GM18526 (cell line): ENCODE results near the gene SH3BGR.

Experiments used
- POLR2A ChIP-seq: IDR thresholded peaks from 3 replicates; pipeline ENCODE4 v1.6.1; 2011; ENCODE audit not compliant: insufficient read length; ENCODE audit errors: extremely low read depth

SH3BGR gene

DNA sequence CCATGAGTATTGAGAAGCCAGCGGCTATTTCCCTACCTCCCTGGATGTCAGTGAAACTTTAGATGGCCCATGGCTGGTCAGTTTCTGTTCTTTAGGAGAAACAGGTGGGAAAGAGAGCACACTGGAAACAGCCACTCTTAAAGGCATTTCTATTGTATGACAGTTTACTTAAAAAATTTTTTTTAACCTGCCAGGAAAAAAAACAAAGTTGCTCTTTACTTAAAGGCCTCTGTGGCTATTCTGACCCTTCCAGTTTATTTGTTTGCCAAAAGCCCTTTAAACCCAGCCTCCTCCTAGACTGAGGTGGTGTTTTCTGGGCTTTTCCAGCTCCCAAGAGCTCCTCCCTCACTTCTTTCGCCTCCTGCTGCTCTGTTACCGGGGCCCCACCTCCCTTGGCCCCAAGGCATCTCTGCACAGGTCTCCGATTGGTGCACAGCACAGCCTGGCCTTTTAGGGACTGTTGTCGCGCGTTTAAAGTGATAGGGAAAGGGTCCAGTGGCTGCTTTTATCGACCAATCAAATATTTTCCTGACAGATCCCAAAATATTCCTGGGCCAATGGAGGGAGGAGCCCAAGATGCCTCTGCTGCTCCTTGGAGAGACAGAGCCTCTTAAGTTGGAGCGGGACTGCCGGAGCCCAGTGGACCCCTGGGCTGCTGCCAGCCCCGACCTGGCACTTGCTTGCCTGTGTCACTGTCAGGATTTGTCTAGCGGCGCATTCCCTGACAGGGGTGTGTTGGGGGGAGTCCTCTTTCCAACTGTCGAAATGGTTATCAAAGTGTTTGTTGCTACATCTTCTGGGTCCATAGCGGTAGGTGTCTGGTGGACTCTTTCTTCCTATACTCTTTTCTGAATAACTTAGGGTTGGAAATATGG is at the start of gene SH3BGR:
Gene SH3BGR (plus strand): TSS at position 639 of the 875 bp plus-strand sequence. CDS start 127 bp downstream, at position 766.
- TF ChIP-seq POLR2A = no peak

DNA sequence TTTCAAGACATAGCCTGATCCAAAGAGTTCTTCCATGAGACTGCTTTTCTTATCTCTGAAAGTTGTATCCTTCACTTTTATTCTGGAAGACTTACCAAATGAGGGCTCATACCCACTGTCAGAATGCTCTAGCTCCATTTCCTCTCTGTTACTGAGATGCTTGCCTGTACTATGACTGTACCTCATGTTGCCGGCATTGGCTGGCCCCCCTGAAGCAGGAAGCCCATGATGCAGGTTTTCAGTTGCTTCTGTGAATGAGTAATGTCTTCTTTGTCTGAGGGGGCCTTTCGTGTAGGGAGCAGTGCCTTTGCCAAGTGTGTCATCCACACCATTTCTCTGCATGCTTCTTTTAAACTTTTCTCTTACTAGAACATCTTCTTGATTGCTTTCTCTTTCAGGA is 45.7 kb upstream of the SH3BGR start:
- no peak for TF ChIP-seq POLR2A

DNA sequence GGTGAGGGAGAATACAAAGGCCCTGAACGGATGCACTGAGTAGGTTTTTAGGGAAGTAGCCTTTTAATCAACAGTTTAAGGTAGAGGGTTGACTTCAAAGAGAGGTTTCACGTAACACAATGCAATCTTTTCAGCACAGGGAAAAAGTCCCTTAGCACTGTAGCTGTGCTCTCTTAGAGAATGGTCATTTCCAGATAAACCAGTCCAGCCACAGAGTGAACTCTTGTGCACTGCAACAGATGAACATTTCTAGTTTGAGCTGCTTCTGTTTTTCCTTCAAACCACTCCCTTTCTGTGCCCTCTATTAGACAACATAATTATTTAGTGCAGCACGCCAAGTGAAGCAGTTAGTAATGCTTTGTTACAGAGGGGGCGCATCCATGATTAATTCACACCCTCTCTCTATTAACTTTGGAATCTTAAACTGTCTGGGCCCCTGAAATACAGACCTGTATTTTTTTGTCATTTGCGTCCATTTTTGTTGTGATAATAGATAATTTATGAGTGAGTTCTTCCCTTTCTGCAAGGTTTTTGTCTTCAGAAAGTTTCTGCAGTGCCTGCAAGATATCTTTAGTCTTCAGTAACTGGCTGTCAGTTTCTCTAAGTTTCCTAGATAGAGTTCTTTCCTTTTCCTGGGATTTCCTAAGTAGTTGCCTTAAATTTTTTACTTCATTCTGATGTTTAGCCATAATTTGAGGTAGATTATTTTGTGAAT is 29.1 kb upstream of the SH3BGR start:
- no peak for TF ChIP-seq POLR2A

DNA sequence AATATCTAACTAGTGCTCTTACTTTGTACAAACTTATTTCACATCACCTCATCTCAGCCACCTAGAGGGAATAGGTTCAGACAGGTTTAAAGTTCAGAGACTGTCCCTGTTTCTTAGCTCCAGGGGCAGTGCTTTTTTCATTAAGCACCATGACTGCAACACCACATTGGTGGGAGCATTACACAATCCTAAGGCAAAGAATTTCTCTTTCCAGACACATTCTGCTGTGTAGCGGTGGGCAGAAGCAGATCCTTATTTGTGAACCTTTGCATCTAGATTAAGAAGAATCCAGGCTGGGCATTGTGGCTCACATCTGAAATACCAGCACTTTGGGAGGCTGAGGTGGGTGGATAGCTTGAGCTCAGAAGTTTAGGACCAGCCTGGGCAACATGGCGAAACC is 22.3 kb upstream of the SH3BGR start:
- no peak for TF ChIP-seq POLR2A

DNA sequence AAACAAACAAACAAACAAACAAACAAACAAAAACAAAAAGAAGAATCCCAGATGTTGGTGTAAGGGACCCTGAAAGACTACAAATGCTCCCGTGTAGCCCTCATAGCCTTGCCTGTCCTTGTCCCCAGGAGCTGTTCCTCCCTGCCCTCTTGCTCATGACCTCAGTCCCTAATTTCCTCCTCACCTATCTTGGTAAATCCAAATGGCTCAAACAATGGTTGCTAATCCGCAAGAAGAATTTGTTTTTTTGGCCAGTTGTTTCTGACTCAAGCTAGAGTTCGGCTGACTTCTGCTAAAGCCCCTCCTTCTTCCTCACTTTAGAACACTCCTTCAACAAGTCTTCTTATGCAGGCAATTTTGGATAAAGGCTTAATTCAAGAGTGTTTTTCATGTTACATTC is 21.8 kb upstream of the SH3BGR start:
- TF ChIP-seq POLR2A = no peak

DNA sequence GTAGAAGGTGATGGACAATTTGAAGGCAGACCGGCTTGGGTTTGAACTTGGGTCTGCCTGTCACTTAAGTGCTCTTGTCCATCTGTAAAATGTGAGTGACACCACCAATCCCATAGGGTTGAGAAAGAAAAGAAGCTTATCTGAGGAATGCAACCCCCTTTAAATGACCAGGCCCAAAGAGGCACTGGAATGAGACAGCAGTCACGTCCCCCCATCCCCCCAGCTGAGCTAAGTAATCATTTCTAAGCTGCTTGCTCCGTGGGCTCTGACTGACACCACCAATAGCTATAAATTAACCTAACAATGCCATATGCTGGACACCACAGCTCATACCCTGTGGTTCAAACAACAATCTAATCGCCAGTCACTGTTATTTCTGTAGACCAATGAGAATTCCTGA is 21.3 kb upstream of the SH3BGR start:
- TF ChIP-seq POLR2A = no peak

DNA sequence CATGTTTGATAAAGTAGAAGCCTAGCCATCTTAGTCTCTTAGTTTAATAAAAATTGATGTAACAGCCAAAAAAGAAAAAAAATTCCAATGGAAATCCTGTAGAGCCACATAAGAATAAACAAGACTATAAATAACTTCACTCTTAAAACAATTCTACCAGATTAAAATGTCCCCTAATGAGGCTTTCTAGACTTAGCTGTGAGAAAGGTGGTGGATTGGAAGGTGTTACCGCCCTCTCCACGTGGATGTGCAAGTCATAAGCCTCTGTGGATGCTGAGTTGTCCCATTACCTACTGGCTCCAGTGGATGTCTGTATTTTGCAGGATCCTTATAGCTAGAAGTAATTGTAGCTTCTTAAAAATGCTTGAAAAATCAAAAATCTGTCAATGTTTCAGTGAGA is 20.8 kb upstream of the SH3BGR start:
- no peak for TF ChIP-seq POLR2A

DNA sequence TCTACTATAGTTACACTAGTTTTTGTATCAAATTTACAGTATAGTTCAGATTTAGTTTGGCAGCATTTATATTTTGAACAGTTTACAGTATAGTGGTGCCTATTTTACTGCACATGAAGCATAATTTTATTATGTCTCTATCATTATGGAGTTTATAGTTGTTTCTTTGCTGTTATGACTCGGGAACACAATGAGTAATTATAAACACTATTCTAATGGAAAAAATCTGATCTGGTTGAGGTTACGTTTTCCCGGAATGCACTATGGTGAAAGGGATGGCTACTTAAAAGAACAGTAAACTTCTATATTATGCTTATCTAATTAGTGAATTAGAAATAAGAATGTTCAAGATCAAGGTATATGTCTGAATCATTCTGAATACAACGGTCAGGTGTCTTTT is 16.8 kb upstream of the SH3BGR start:
- TF ChIP-seq POLR2A = no peak

DNA sequence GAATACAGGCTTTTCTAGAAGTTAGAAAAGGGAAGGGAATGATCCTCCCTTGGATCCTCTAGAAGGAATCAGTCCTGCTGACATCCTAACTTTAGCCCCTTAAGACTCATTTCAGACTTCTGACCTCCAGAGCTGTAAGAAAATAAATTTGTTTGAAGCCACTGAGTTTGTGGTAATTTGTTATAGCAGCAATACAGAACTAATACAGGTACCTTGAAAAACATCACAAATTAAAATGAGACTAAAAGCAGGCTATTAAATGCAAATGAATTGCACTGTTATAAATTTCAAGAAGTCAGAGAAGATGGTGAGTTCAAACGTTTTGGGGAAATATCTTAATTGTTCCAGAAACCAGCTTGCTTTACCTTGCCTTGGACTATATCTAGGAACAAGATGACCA is 12.5 kb upstream of the SH3BGR start:
- TF ChIP-seq POLR2A = no peak

DNA sequence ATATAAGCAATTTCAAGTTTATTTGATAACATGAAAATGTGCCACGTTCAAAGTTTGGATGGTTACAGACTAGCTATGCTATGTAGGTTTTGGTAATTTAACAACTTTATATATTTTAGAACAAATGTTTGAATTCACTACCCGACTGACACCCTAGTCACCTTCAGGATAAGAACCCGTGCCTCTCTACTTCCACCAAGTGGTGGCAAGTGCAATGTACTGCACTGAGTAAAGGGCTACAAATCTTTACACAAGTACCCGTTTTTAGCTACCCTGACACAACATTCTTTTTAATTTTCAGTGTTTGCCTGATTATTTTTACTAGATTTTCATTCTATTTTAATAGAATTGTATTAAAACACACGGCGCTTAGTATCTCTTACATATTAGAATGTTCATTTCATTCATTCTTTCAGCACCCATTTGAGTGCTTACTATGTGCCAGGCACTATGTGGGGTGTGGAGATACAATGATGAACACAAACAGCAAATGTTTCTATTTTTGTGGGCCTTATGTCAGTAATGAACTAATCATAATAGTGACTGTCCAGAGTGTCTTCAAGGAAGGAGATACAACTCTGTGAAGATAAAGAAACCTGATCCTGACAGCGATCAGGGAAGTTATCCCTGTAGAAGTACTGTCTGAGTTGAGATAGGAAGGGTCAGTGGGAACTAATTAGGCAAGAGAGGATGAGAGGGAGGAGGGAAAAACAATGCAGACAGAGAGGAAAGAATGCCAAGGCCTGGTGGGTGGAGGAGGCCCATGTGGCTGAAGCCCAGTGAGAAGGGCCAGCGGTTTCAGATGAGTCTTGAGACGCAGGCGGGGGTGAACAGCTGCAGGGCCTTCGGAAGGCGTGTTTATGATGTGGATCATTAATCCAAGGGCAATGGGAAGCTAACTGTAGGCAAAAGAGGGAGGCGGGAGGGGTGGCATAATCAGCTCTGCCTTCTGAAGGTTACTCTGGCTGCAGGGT is 10.0 kb upstream of the SH3BGR start:
- no peak for TF ChIP-seq POLR2A

DNA sequence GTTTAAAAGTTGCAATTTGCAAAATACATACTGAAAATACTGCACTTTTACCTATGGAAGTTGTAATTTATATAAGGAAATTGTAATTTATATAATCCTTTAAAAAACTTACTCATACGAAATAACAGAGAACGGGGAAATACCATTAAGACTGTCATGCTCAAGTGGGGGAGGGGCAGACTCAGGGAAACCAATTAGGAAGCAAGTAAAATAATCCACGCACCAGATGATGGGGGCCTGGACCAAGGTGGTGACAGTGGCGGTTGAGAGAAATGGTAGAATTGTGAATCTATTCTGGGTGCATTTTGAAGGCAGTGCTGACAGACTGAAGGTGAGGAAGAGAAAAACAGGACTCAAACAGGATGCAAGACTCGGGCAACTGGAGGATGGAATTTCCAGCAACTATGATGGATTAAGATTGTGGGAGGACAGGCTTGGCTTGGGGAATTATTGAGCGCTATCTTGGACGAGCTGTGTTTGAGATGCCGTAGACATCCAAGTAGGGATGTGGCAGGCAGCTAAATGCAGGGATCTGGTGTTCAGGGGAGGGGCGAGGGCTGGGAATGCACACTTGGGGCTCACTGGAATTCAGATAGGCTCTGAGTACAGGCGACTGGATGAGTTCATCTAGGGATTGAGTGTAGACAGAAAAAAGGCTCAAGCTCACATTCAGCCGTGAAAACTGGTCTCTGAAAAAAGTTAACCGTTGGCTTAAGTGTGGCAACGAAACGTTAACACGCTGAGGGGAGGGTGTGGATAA is 7.2 kb upstream of the SH3BGR start:
- no peak for TF ChIP-seq POLR2A

DNA sequence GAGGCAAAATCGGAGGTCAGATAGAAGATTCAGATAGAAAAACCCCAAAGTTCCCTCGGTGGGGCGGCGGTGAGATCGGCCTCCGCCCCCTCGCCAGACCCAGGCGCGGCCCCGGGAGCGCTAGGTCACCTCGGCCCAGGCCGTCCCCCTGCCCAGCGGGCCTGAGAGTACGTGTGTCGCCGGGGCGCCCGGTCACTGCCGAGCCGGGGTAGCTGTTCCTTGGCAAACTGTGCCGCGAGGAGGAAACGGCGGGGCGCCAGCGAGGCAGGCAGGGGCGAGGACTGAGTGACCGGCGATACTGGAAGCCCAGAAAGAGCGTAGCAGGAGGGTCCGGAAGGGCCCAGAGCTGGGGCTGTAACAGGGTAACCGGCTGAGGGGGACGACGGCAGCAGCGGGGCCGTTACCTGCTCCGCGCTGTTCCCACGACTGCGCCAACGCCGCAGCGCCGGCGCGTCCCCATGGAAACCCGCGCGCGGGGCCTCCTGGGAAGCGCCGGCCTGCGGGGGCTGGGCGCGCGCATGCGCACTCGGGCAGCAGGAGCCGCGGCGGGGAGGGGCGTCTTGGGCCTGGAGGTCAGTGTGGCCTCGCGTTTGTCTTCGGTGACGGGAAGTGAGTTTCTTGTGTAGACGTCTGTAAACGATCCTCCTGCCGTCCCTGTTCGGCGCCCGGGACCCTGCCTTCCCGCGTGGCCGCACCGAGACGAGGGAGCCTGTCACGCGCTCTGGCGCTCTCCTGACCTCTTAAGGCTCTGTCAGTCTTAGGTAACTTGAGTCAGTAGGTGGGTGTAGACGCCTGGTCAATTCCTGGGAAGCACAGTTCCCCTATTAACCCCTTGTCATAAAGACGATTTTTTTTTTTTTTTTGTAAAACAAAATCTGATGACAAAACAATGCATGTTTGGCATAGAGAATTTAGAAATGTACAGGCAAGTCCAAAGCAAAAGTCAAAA is 6.2 kb upstream of the SH3BGR start, which contains the start of gene LCA5L:
Gene LCA5L (minus strand): TSS at position 458 of the 949 bp plus-strand sequence. CDS start 17,285 bp downstream, outside the sequence.
- peak; percentile 82 for TF ChIP-seq POLR2A

DNA sequence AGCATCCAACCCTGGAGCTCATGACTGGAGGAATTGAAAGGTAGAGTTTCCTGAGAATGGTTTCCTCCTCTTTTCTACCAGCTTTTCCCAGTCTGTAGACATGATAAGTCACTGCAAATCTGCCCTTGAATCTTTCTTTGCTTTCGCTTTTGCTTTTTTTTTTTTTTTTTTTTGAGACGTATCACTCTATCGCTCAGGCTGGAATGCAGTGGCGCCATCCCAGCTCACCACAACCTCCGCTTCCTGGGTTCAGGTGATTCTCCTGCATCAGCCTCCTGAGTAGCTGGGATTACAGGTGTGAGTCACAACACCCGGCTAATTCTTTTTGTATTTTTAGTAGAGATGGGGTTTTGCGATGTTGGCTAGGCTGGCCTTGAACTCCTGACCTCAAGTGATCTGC is 4.5 kb upstream of the SH3BGR start:
- TF ChIP-seq POLR2A = no peak
